SKM-1 (cell line): ENCODE data around the gene NPPC.
"Not testable (repeated sequence)": the region's sequence is repeated elsewhere in the genome, so short reads cannot be mapped to it uniquely, and the experiment has no call there.

Source experiments
- DNase-seq: peaks from one replicate; lab custom pipeline; 2025; ENCODE audit not compliant: unreplicated experiment; lab: John Stamatoyannopoulos, UW

Gene NPPC

GRCh38 chr2:231926180-231926741 is at the start of gene NPPC:
Gene NPPC, minus strand, starts transcription at chr2:231926396. Its CDS starts 147 bp downstream, at chr2:231926249.
- no peak for DNase-seq

- no peak for DNase-seq
These were observed 48.8 kb upstream of the NPPC start for GRCh38 chr2:231975001-231975400.

GRCh38 chr2:231970461-231970860 is 44.3 kb upstream of the NPPC start:
- DNase-seq = no peak

GRCh38 chr2:231968820-231969219 is 42.6 kb upstream of the NPPC start:
- DNase-seq = no peak

GRCh38 chr2:231966886-231967285 is 40.7 kb upstream of the NPPC start:
- no peak for DNase-seq

GRCh38 chr2:231965102-231965501 is 38.9 kb upstream of the NPPC start:
- DNase-seq = no peak

GRCh38 chr2:231961349-231962166 is 35.4 kb upstream of the NPPC start, which contains the start of gene DIS3L2:
Gene DIS3L2, plus strand, starts transcription at chr2:231961713. Its CDS starts 53,215 bp downstream, at chr2:232014928.
- DNase-seq = peak; percentile 65

GRCh38 chr2:231960810-231961348 is 34.7 kb upstream of the NPPC start:
- DNase-seq = no peak

GRCh38 chr2:231957913-231958763 is 31.9 kb upstream of the NPPC start:
- no peak for DNase-seq

GRCh38 chr2:231955758-231956472 is 29.7 kb upstream of the NPPC start:
- DNase-seq = no peak

- DNase-seq = no peak
These were observed 25.3 kb upstream of the NPPC start for GRCh38 chr2:231951452-231952035.

GRCh38 chr2:231947694-231948093 is 21.5 kb upstream of the NPPC start:
- no peak for DNase-seq

GRCh38 chr2:231947112-231947511 is 20.9 kb upstream of the NPPC start:
- not testable (repeated sequence) for DNase-seq

- DNase-seq = no peak
These were observed 20.1 kb upstream of the NPPC start for GRCh38 chr2:231946241-231946814.

GRCh38 chr2:231942180-231942579 is 16.0 kb upstream of the NPPC start:
- no peak for DNase-seq

GRCh38 chr2:231941673-231942072 is 15.5 kb upstream of the NPPC start:
- DNase-seq = no peak

- DNase-seq = no peak
These were observed 14.6 kb upstream of the NPPC start for GRCh38 chr2:231940795-231941194.

GRCh38 chr2:231939022-231939421 is 12.8 kb upstream of the NPPC start:
- DNase-seq = no peak

- no peak for DNase-seq
These were observed 10.9 kb upstream of the NPPC start for GRCh38 chr2:231937057-231937456.

GRCh38 chr2:231936491-231936890 is 10.3 kb upstream of the NPPC start:
- no peak for DNase-seq
